GM12874 (cell line): ENCODE measurements around the gene SCAPER.

ENCODE experiments used
- CTCF ChIP-seq: IDR thresholded peaks from 2 replicates; pipeline ENCODE4 v1.5.1; 2011; ENCODE audit warnings: low read depth, mild to moderate bottlenecking, control low read depth, low read length, moderate library complexity; ENCODE audit not compliant: insufficient read depth

Gene SCAPER

GRCh38 chr15:76384409-76384808, 520.7 kb downstream of the SCAPER start:
- no peak for TF ChIP-seq CTCF

- no peak for TF ChIP-seq CTCF
These were observed 522.0 kb downstream of the SCAPER start for GRCh38 chr15:76382987-76383728.

- no peak for TF ChIP-seq CTCF
These were observed 523.8 kb downstream of the SCAPER start for GRCh38 chr15:76381366-76381765.

GRCh38 chr15:76380249-76380648, 524.9 kb downstream of the SCAPER start:
- no peak for TF ChIP-seq CTCF

- TF ChIP-seq CTCF, result no peak
These were observed 526.4 kb downstream of the SCAPER start for GRCh38 chr15:76378691-76379090.

GRCh38 chr15:76377751-76378150, 527.4 kb downstream of the SCAPER start:
- TF ChIP-seq CTCF, result no peak

- no peak for TF ChIP-seq CTCF
These were observed 527.9 kb downstream of the SCAPER start for GRCh38 chr15:76377217-76377616.
